K562 (cell line): ENCODE results near the gene NEUROD2. TPM values are rescaled to one million over a fixed set of nuclear protein-coding genes. Genes with fewer than 3 reads are reported as not detected.
A peak's percentile ranks its signal among the peaks of the same experiment; 100 is the strongest.

ENCODE experiments used
- ATAC-seq: fragments of 200-7000 bp; cut with Tn5 transposase; 3 replicates; pipeline ENCODE4 v1.9.1; 2020; ENCODE audit warnings: moderate library complexity
- BruUV-seq: library from RNA; stranded (reverse); fragments of 400-500 nt; replicated peaks from 2 replicates; lab custom pipeline; 2021; lab: Mats Ljungman, UMichigan
- CTCF ChIA-PET: fragments of 300-600 bp; formaldehyde crosslinking; extraction: SDS; loops from one replicate; lab custom pipeline; 2021; ENCODE audit warnings: low intra/inter-chr PET ratio; lab: Yijun Ruan, JAX
- POLR2A ChIA-PET: fragments of 300-600, 350-650 bp; sonication (Branson Sonifier 250); formaldehyde crosslinking; extraction: SDS; loops from one replicate; lab custom pipeline; 2021; ENCODE audit warnings: antibody characterized with exemption, inconsistent platforms; lab: Yijun Ruan, JAX
- DNase-seq, 4 experiments: peaks; one replicate each; pipeline versions ENCODE4 v3.0.0 to v3.0.0-alpha.2; 2011 to 2018; ENCODE audit warnings: low spot score in 3 of 4, mixed read lengths in 3 of 4; ENCODE audit errors: extremely low read depth in 1 of 4
- FAIRE-seq: peaks from 2 replicates; lab custom pipeline; 2011; peaks lifted over from hg19 to GRCh38; lab: Jason Lieb, UNC
- H2AFZ ChIP-seq: 2 replicates; pipeline ENCODE4 v1.6.0; 2011; ENCODE audit warnings: low read depth, low read length, control low read depth, inconsistent platforms
- H3K27ac ChIP-seq: fragments of 200-600 bp; 3 replicates; pipeline ENCODE4 v1.8.0; 2011; ENCODE audit warnings: low read depth, mild to moderate bottlenecking, control low read depth, inconsistent platforms, low read length, moderate library complexity, mixed read lengths; ENCODE audit errors: extremely low read depth
- H3K27me3 ChIP-seq, 2 experiments: fragments of 300-600 bp in 1 of 2; 2 replicates in 1 of 2; 3 replicates in 1 of 2; pipeline versions ENCODE4 v1.6.0 to v1.8.0; 2011; ENCODE audit warnings: inconsistent platforms in 2 of 2, low read length in 2 of 2, mild to moderate bottlenecking in 1 of 2, mixed read lengths in 1 of 2, moderate library complexity in 1 of 2; ENCODE audit not compliant: control insufficient read depth in 2 of 2, insufficient read depth in 2 of 2
- H3K36me3 ChIP-seq: fragments of 300-600 bp; 3 replicates; pipeline ENCODE4 v1.8.0; 2011; ENCODE audit warnings: mild to moderate bottlenecking, low read length, inconsistent platforms; ENCODE audit not compliant: control insufficient read depth, insufficient read depth
- H3K4me1 ChIP-seq, 2 experiments: fragments of 200-600 bp in 1 of 2; replicated peaks in 1 of 2; 2 replicates in 1 of 2; 3 replicates in 1 of 2; pipeline versions ENCODE4 v1.5.1 to v1.8.0; 2011; ENCODE audit warnings: inconsistent platforms in 2 of 2, low read length in 2 of 2, mild to moderate bottlenecking in 1 of 2, mixed read lengths in 1 of 2, moderate library complexity in 1 of 2; ENCODE audit not compliant: control insufficient read depth in 2 of 2, insufficient read depth in 2 of 2
- H3K4me2 ChIP-seq: 2 replicates; pipeline ENCODE4 v1.6.1; 2011; ENCODE audit warnings: low read length, control low read depth, inconsistent platforms, mixed read lengths; ENCODE audit not compliant: insufficient read depth
- H3K4me3 ChIP-seq: fragments of 200-600 bp; sonication (generic), shearing (Covaris generic); 2 replicates; pipeline ENCODE4 v1.5.1; 2016; ENCODE audit warnings: control low read depth, inconsistent platforms
- H3K79me2 ChIP-seq: fragments of 200-600 bp; 3 replicates; pipeline ENCODE4 v1.8.0; 2011; ENCODE audit warnings: low read length, inconsistent platforms; ENCODE audit not compliant: control insufficient read depth, insufficient read depth
- H3K9ac ChIP-seq, 2 experiments: 2 replicates each; pipeline versions ENCODE4 v1.6.0 to v1.6.1; 2011; ENCODE audit warnings: low read depth in 2 of 2, low read length in 2 of 2, control low read depth in 1 of 2, inconsistent platforms in 1 of 2, mild to moderate bottlenecking in 1 of 2, mixed read lengths in 1 of 2; ENCODE audit not compliant: insufficient read depth in 1 of 2
- H3K9me1 ChIP-seq: one replicate; pipeline ENCODE4 v1.6.0; 2011; ENCODE audit warnings: inconsistent platforms, mild to moderate bottlenecking, low read length, moderate library complexity; ENCODE audit not compliant: control insufficient read depth, insufficient read depth
- H3K9me3 ChIP-seq: replicated peaks from 2 replicates; pipeline ENCODE4 v1.5.1; 2011; ENCODE audit warnings: low read depth, low read length, inconsistent platforms; ENCODE audit not compliant: control insufficient read depth, insufficient read depth
- H4K20me1 ChIP-seq: replicated peaks from 2 replicates; pipeline ENCODE4 v1.6.1; 2011; ENCODE audit warnings: low read length, inconsistent platforms, mixed read lengths; ENCODE audit not compliant: control insufficient read depth, insufficient read depth
- CHCHD3 ChIP-seq: fragments of 250-450 bp; sonication (Bioruptor Pico); IDR thresholded peaks from 2 replicates; pipeline ENCODE4 v2.1.2; 2022; ENCODE audit warnings: mild to moderate bottlenecking
- EGR1 ChIP-seq: fragments of 450-650 bp; conservative IDR thresholded peaks from 2 replicates; pipeline ENCODE4 v1.6.1; 2017; ENCODE audit warnings: mild to moderate bottlenecking
- EP300 ChIP-seq: IDR thresholded peaks from 2 replicates; pipeline ENCODE4 v1.6.1; 2012; ENCODE audit warnings: low read length, improper control_type of control experiment
- FIP1L1 ChIP-seq: fragments of 200-400 bp; formaldehyde crosslinking; IDR thresholded peaks from 2 replicates; pipeline ENCODE4 v1.6.1; 2018; ENCODE audit warnings: mild to moderate bottlenecking, low read depth, low read length; ENCODE audit not compliant: poor library complexity, severe bottlenecking
- SETDB1 ChIP-seq: IDR thresholded peaks from one replicate; pipeline ENCODE4 v1.6.1; 2012; ENCODE audit warnings: low read length, control low read depth, inconsistent platforms
- ZFX ChIP-seq: sonication (generic); formaldehyde crosslinking; IDR thresholded peaks from 2 replicates; pipeline ENCODE4 v1.8.0; 2022; ENCODE audit warnings: mild to moderate bottlenecking, missing genetic modification reagents, moderate library complexity
- ZNF586 ChIP-seq: fragments of 450-650 bp; formaldehyde crosslinking; conservative IDR thresholded peaks from 2 replicates; pipeline ENCODE4 v1.4.0; 2020; ENCODE audit warnings: mild to moderate bottlenecking, moderate library complexity
- WGBS: fragments of 100-300 bp; shearing (Covaris generic); methylation state at CpG from one replicate; pipeline ENCODE4 v1.1.6; 2016; ENCODE audit warnings: low coverage, mixed read lengths; ENCODE audit not compliant: insufficient coverage; ENCODE audit errors: missing lambda C conversion rate; 5-methylcytosine and 5-hydroxymethylcytosine counted together
- in situ Hi-C: fragments of 300-500 bp; cut with MboI; formaldehyde crosslinking; loops from 4 replicates; pipeline ENCODE4 v1.15.0; 2018; ENCODE audit warnings: inconsistent platforms, mixed read lengths
- intact Hi-C: fragments of 100-400 bp; cut with micrococcal nuclease; formaldehyde crosslinking; loops from 2 replicates; pipeline ENCODE4 v1.14.2; 2022
- polyA plus RNA-seq, 8 experiments: library from polyadenylated mRNA; depleted of rRNA in 4 of 8; stranded (reverse) in 5 of 8; unstranded in 3 of 8; fragments of >200 nt; fragmentation: Nextera tagmentation in 2 of 8; fragmentation: Illumina TruSeq in 1 of 8; extraction: Ambion mirVana in 2 of 8; extraction: Trizol in 1 of 8; gene quantifications; 2 replicates each; pipeline versions ENCODE4 v1.2.1 to v1.2.3, GENCODE V29; 2011 to 2014; ENCODE audit warnings: inconsistent platforms in 1 of 8, missing spikeins in 1 of 8
- total RNA-seq, 7 experiments: library from RNA; depleted of rRNA in 6 of 7; stranded (reverse); fragments of >200 nt in 6 of 7; fragmentation: Illumina TruSeq in 2 of 7; extraction: Trizol in 2 of 7; gene quantifications; 2 replicates each; pipeline versions ENCODE4 v1.2.1 to v1.2.3, GENCODE V29; 2011 to 2021; ENCODE audit warnings: low replicate concordance in 1 of 7
- TF ChIP-seq, protein P1 (sequence below): IDR thresholded peaks from 2 replicates; pipeline ENCODE4 v1.6.1; 2011; ENCODE audit warnings: borderline replicate concordance, low read depth, mild to moderate bottlenecking, moderate library complexity, low read length; ENCODE audit not compliant: insufficient read depth, poor library complexity, severe bottlenecking
- TF ChIP-seq, protein P2 (sequence below): fragments of 450-650 bp; IDR thresholded peaks from 2 replicates; pipeline ENCODE4 v1.6.1; 2016; ENCODE audit warnings: low read depth

The NEUROD2 gene
- total and polyA plus RNA-seq, 9 of the 15 experiments (the other 6 are each of a cell fraction or from before 2014, with no cell fraction given) = not detected

DNA sequence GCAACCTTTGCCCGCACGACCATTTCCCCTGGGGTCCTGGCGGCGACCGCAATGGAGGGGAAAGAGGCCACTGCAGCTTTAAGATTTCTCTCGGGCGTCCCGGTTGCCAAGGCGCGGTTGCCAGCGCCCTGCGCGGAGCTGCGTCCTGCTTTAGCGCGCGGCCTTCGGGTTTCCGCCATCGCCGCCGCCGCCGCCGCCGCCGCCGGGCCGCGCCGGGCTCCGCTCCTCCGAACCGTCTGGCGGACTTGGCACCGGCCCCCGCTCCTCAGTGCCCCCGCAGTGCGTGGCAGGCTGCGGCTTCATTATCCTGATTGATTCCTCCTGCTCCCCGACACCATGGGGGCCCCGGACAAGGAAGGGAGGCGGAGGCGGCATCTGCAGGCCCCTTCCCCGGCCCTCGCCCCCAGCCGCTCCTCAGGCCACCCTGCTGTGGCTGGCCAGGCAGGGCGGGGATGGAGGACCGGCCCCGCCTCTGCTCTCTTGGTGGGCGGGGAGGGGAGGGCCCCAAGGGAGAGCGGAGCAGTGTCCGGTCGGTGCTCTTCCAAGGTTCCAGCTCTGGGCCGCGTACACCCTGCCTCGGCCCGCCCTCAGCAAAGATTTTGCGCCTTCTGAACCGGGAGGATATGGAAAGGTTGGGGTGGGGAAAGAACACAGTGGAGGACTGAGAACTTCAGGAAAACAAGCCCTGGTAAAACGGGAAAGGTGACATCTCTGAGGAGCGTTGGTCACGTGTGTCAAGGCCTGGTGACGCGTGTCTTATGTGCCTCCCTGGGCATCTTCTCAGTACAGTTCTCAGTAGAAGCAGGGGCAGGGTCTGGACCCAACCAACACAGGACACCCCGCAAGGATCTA is 34.0 kb downstream of the NEUROD2 start (continued):
- TF ChIP-seq, protein P1, sequence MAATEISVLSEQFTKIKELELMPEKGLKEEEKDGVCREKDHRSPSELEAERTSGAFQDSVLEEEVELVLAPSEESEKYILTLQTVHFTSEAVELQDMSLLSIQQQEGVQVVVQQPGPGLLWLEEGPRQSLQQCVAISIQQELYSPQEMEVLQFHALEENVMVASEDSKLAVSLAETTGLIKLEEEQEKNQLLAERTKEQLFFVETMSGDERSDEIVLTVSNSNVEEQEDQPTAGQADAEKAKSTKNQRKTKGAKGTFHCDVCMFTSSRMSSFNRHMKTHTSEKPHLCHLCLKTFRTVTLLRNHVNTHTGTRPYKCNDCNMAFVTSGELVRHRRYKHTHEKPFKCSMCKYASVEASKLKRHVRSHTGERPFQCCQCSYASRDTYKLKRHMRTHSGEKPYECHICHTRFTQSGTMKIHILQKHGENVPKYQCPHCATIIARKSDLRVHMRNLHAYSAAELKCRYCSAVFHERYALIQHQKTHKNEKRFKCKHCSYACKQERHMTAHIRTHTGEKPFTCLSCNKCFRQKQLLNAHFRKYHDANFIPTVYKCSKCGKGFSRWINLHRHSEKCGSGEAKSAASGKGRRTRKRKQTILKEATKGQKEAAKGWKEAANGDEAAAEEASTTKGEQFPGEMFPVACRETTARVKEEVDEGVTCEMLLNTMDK = no peak
- TF ChIP-seq EGR1 = peak; percentile 43

DNA sequence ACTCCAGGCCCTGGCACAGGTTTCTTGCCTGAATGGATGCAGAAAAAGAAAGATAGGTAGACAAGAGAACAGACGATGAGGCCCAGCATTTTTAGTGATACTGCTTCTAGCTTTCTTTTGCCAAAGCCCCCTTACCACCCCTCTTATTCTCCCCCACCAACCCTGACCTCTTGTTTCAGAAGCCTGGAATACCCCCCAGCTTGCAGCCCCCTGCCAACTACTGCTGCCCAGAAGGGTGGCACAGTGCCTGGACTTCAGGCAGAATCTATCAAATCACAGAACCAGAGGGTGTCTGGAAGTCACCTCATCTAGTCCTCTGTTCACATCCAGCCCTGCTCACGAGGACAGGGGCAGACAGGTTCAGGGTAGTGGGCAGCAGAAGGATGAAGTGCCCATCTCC is 35.6 kb downstream of the NEUROD2 start:
- in situ Hi-C loops (no loop called here), intact Hi-C loops (no loop called here)
- H4K20me1 ChIP-seq = no peaks in the 10 kb centered on the region
- no peak overlapping the region for H3K4me3 ChIP-seq
- 0 out of 2 replicates have a peak, but pooled peaks cover 2% of the 10 kb centered on the region for H3K9me3 ChIP-seq
- FAIRE-seq (no peak), DNase-seq (no peak), ATAC-seq (no peak)
- peaks cover 7% of the 10 kb centered on the region; the same call in 2 of the 3 replicates for H3K36me3 ChIP-seq
- no peak overlapping the region for H3K27ac ChIP-seq
- no peak overlapping the region for H3K4me2 ChIP-seq
- CTCF ChIA-PET = no interaction called here
- peaks cover 0 to 12% of the 10 kb centered on the region in 2 experiments; a peak in 2 of 5 replicates for H3K4me1 ChIP-seq
- no TSS peak for BruUV-seq
- peaks cover 8 to 21% of the 10 kb centered on the region in 2 experiments; a peak in 4 of 5 replicates for H3K27me3 ChIP-seq
- H3K79me2 ChIP-seq = no peaks in the 10 kb centered on the region
- WGBS = 30% methylated on average over 2 of the region's 2 CpGs
- POLR2A ChIA-PET = no interaction called here
- no peak overlapping the region for H3K9ac ChIP-seq
- no peak overlapping the region for H2AFZ ChIP-seq
- H3K9me1 ChIP-seq = peaks cover 4% of the 10 kb centered on the region
- TF ChIP-seq FIP1L1 = no peak
- no peak for TF ChIP-seq ZNF586
- no peak for TF ChIP-seq SETDB1
- TF ChIP-seq CHCHD3 (CRISPR knock-in tag) = no peak
- TF ChIP-seq, protein P2, sequence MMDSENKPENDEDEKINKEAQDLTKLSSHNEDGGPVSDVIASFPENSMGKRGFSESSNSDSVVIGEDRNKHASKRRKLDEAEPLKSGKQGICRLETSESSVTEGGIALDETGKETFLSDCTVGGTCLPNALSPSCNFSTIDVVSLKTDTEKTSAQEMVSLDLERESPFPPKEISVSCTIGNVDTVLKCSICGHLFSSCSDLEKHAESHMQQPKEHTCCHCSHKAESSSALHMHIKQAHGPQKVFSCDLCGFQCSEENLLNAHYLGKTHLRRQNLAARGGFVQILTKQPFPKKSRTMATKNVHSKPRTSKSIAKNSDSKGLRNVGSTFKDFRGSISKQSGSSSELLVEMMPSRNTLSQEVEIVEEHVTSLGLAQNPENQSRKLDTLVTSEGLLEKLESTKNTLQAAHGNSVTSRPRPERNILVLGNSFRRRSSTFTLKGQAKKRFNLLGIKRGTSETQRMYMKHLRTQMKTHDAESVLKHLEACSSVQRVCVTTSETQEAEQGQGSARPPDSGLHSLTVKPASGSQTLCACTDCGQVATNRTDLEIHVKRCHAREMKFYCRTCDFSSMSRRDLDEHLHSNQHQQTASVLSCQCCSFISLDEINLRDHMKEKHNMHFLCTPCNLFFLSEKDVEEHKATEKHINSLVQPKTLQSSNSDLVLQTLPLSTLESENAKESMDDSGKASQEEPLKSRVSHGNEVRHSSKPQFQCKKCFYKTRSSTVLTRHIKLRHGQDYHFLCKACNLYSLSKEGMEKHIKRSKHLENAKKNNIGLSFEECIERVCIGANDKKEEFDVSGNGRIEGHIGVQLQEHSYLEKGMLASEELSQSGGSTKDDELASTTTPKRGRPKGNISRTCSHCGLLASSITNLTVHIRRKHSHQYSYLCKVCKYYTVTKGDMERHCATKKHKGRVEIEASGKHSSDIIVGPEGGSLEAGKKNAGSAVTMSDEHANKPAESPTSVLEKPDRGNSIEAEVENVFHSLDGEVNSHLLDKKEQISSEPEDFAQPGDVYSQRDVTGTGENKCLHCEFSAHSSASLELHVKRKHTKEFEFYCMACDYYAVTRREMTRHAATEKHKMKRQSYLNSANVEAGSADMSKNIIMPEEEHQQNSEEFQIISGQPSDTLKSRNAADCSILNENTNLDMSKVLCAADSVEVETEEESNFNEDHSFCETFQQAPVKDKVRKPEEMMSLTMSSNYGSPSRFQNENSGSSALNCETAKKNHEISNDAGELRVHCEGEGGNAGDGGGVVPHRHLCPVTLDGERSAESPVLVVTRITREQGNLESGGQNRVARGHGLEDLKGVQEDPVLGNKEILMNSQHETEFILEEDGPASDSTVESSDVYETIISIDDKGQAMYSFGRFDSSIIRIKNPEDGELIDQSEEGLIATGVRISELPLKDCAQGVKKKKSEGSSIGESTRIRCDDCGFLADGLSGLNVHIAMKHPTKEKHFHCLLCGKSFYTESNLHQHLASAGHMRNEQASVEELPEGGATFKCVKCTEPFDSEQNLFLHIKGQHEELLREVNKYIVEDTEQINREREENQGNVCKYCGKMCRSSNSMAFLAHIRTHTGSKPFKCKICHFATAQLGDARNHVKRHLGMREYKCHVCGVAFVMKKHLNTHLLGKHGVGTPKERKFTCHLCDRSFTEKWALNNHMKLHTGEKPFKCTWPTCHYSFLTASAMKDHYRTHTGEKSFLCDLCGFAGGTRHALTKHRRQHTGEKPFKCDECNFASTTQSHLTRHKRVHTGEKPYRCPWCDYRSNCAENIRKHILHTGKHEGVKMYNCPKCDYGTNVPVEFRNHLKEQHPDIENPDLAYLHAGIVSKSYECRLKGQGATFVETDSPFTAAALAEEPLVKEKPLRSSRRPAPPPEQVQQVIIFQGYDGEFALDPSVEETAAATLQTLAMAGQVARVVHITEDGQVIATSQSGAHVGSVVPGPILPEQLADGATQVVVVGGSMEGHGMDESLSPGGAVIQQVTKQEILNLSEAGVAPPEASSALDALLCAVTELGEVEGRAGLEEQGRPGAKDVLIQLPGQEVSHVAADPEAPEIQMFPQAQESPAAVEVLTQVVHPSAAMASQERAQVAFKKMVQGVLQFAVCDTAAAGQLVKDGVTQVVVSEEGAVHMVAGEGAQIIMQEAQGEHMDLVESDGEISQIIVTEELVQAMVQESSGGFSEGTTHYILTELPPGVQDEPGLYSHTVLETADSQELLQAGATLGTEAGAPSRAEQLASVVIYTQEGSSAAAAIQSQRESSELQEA = no peak
- no peak for TF ChIP-seq ZFX (CRISPR knock-in tag)
- no peak for TF ChIP-seq EP300
